Measurements from ENCODE around the gene PER1.

DNA sequence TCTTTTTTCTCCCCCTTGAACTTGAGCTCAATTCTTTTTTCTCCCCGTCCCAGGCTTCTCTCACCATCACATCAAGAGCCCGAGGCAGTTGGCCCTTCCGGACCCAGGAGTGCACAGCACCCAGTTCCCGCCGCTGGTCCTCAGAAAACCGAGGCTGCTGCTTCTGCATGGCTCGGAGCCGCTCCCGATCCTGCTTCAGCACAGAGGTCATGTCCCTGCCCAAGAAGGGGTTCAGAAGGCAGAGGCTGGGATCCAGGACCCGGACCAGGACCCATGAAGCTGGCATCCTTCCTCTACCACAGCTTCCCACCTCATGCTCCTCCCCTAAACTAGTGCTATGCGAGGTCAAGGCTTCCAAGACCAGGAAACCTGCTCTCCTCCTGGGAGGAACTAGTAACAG is 10.5 kb downstream of the PER1 start:
- no peak for TF ChIP-seq POLR2AphosphoS5 (IDR thresholded peaks at IDR 0.05; ENCODE audit: low read depth, low read length)
- TF ChIP-seq POLR2A (IDR thresholded peaks at IDR 0.05; ENCODE audit: low read depth, low read length), result no peak
- TF ChIP-seq TAF1 (IDR thresholded peaks at IDR 0.05; ENCODE audit: low read depth, low read length), result no peak

All from GM12891 (cell line).